ENCODE data around the gene NFIB.
A peak's percentile ranks its signal among the peaks of the same experiment; 100 is the strongest.

Gene NFIB

GRCh38 chr9:14349447-14350348 is 35.8 kb upstream of the NFIB start:
- Histone ChIP-seq H3K36me3 (ENCODE audit: control insufficient read depth, insufficient read depth, low read length) (no peaks in the 10 kb centered on the region), H3K4me3 (ENCODE audit: low read length) (peak overlapping the region; percentile 54), H3K27me3 (ENCODE audit: control insufficient read depth, insufficient read depth, low read length) (peaks cover 36% of the 10 kb centered on the region), H3K27ac (ENCODE audit: low read depth, low read length) (peak overlapping the region; percentile 33), H3K9ac (ENCODE audit: low read length) (no peak overlapping the region), H3K4me1 (ENCODE audit: control insufficient read depth, insufficient read depth, low read length) (peaks cover 11% of the 10 kb centered on the region)

- Histone ChIP-seq H3K4me1 (ENCODE audit: control insufficient read depth, insufficient read depth, low read length) (peaks cover 11% of the 10 kb centered on the region), H3K4me3 (ENCODE audit: low read length) (peak overlapping the region; percentile 54), H3K36me3 (ENCODE audit: control insufficient read depth, insufficient read depth, low read length) (no peaks in the 10 kb centered on the region), H3K9ac (ENCODE audit: low read length) (no peak overlapping the region), H3K27me3 (ENCODE audit: control insufficient read depth, insufficient read depth, low read length) (peaks cover 36% of the 10 kb centered on the region), H3K27ac (ENCODE audit: low read depth, low read length) (peak overlapping the region; percentile 33)
Observed at GRCh38 chr9:14349146-14349446, 35.2 kb upstream of the NFIB start.

- H3K9ac ChIP-seq (ENCODE audit: low read length) = no peak overlapping the region
- peaks cover 11% of the 10 kb centered on the region for H3K4me1 ChIP-seq (ENCODE audit: control insufficient read depth, insufficient read depth, low read length)
- peaks cover 36% of the 10 kb centered on the region for H3K27me3 ChIP-seq (ENCODE audit: control insufficient read depth, insufficient read depth, low read length)
- no peaks in the 10 kb centered on the region for H3K36me3 ChIP-seq (ENCODE audit: control insufficient read depth, insufficient read depth, low read length)
- peak overlapping the region; percentile 33 for H3K27ac ChIP-seq (ENCODE audit: low read depth, low read length)
- peak overlapping the region; percentile 54 for H3K4me3 ChIP-seq (ENCODE audit: low read length)
Observed at GRCh38 chr9:14348373-14349145, 34.6 kb upstream of the NFIB start.

- Histone ChIP-seq H3K4me3 (ENCODE audit: low read length) (peak overlapping the region; percentile 54), H3K27ac (ENCODE audit: low read depth, low read length) (no peak overlapping the region), H3K27me3 (ENCODE audit: control insufficient read depth, insufficient read depth, low read length) (peaks cover 36% of the 10 kb centered on the region), H3K4me1 (ENCODE audit: control insufficient read depth, insufficient read depth, low read length) (peaks cover 8% of the 10 kb centered on the region), H3K9ac (ENCODE audit: low read length) (no peak overlapping the region), H3K36me3 (ENCODE audit: control insufficient read depth, insufficient read depth, low read length) (no peaks in the 10 kb centered on the region)
Observed at GRCh38 chr9:14348123-14348372, 34.1 kb upstream of the NFIB start.

- H3K27ac ChIP-seq (ENCODE audit: low read depth, low read length) = peak overlapping the region; percentile 55
- peak overlapping the region; percentile 3 for H3K9ac ChIP-seq (ENCODE audit: low read length)
- peaks cover 38% of the 10 kb centered on the region for H3K27me3 ChIP-seq (ENCODE audit: control insufficient read depth, insufficient read depth, low read length)
- H3K4me3 ChIP-seq (ENCODE audit: low read length) = peak overlapping the region; percentile 54
- no peaks in the 10 kb centered on the region for H3K36me3 ChIP-seq (ENCODE audit: control insufficient read depth, insufficient read depth, low read length)
- H3K4me1 ChIP-seq (ENCODE audit: control insufficient read depth, insufficient read depth, low read length) = peaks cover 8% of the 10 kb centered on the region
Observed at GRCh38 chr9:14347406-14348122, 33.6 kb upstream of the NFIB start.

- H3K4me1 ChIP-seq (ENCODE audit: control insufficient read depth, insufficient read depth, low read length) = peaks cover 8% of the 10 kb centered on the region
Observed at GRCh38 chr9:14346811-14347405, 33.0 kb upstream of the NFIB start.

GRCh38 chr9:14346231-14346791 is 32.4 kb upstream of the NFIB start:
- Histone ChIP-seq H3K9ac (ENCODE audit: low read length) (no peak overlapping the region), H3K27me3 (ENCODE audit: control insufficient read depth, insufficient read depth, low read length) (peaks cover 38% of the 10 kb centered on the region), H3K27ac (ENCODE audit: low read depth, low read length) (no peak overlapping the region), H3K4me1 (ENCODE audit: control insufficient read depth, insufficient read depth, low read length) (peaks cover 8% of the 10 kb centered on the region), H3K36me3 (ENCODE audit: control insufficient read depth, insufficient read depth, low read length) (no peaks in the 10 kb centered on the region), H3K4me3 (ENCODE audit: low read length) (peak overlapping the region; percentile 54)

More at GRCh38 chr9:14346811-14347405, 33.0 kb upstream of the NFIB start:
- Histone ChIP-seq H3K27ac (ENCODE audit: low read depth, low read length) (peak overlapping the region; percentile 55), H3K27me3 (ENCODE audit: control insufficient read depth, insufficient read depth, low read length) (peaks cover 38% of the 10 kb centered on the region), H3K4me3 (ENCODE audit: low read length) (peak overlapping the region; percentile 54), H3K9ac (ENCODE audit: low read length) (peak overlapping the region; percentile 3), H3K36me3 (ENCODE audit: control insufficient read depth, insufficient read depth, low read length) (no peaks in the 10 kb centered on the region)

GRCh38 chr9:14345354-14346230 is 31.7 kb upstream of the NFIB start:
- peak overlapping the region; percentile 54 for H3K4me3 ChIP-seq (ENCODE audit: low read length)
- H3K4me1 ChIP-seq (ENCODE audit: control insufficient read depth, insufficient read depth, low read length) = peaks cover 8% of the 10 kb centered on the region
- peaks cover 34% of the 10 kb centered on the region for H3K27me3 ChIP-seq (ENCODE audit: control insufficient read depth, insufficient read depth, low read length)
- no peak overlapping the region for H3K9ac ChIP-seq (ENCODE audit: low read length)
- H3K27ac ChIP-seq (ENCODE audit: low read depth, low read length) = no peak overlapping the region
- no peaks in the 10 kb centered on the region for H3K36me3 ChIP-seq (ENCODE audit: control insufficient read depth, insufficient read depth, low read length)

GRCh38 chr9:14344941-14345353 is 31.0 kb upstream of the NFIB start:
- no peak overlapping the region for H3K9ac ChIP-seq (ENCODE audit: low read length)
- H3K27me3 ChIP-seq (ENCODE audit: control insufficient read depth, insufficient read depth, low read length) = peaks cover 32% of the 10 kb centered on the region
- H3K4me1 ChIP-seq (ENCODE audit: control insufficient read depth, insufficient read depth, low read length) = peaks cover 8% of the 10 kb centered on the region
- no peaks in the 10 kb centered on the region for H3K36me3 ChIP-seq (ENCODE audit: control insufficient read depth, insufficient read depth, low read length)
- H3K4me3 ChIP-seq (ENCODE audit: low read length) = no peak overlapping the region
- H3K27ac ChIP-seq (ENCODE audit: low read depth, low read length) = no peak overlapping the region

- Histone ChIP-seq H3K9ac (ENCODE audit: low read length) (no peak overlapping the region), H3K4me1 (ENCODE audit: control insufficient read depth, insufficient read depth, low read length) (peaks cover 8% of the 10 kb centered on the region), H3K36me3 (ENCODE audit: control insufficient read depth, insufficient read depth, low read length) (no peaks in the 10 kb centered on the region), H3K27ac (ENCODE audit: low read depth, low read length) (peak overlapping the region; percentile 4), H3K27me3 (ENCODE audit: control insufficient read depth, insufficient read depth, low read length) (peaks cover 27% of the 10 kb centered on the region), H3K4me3 (ENCODE audit: low read length) (no peak overlapping the region)
Observed at GRCh38 chr9:14344053-14344524, 30.1 kb upstream of the NFIB start.
